Brain microvascular endothelial cell (primary cell): ENCODE results near the gene KAZN.

Experiments used
- DNase-seq: peaks from one replicate; pipeline ENCODE4 v3.0.0-alpha.2; 2020
- H3K27ac ChIP-seq: fragments of 250-450 bp; sonication (Bioruptor Pico); 2 replicates; pipeline ENCODE4 v1.5.1; 2020; ENCODE audit warnings: mild to moderate bottlenecking, moderate library complexity
- H3K27me3 ChIP-seq: fragments of 250-450 bp; sonication (Bioruptor Pico); replicated peaks from 2 replicates; pipeline ENCODE4 v1.5.1; 2020; ENCODE audit warnings: mild to moderate bottlenecking
- H3K36me3 ChIP-seq: fragments of 250-450 bp; sonication (Bioruptor Pico); replicated peaks from 2 replicates; pipeline ENCODE4 v1.5.1; 2020; ENCODE audit warnings: mild to moderate bottlenecking
- H3K4me3 ChIP-seq: 2 replicates; pipeline ENCODE4 v1.5.1; 2011; ENCODE audit warnings: low read depth, mild to moderate bottlenecking, control low read depth, low read length, moderate library complexity
- CTCF ChIP-seq: IDR thresholded peaks from 2 replicates; pipeline ENCODE4 v1.5.1; 2011; ENCODE audit warnings: low read depth, mild to moderate bottlenecking, moderate library complexity, low read length, control low read depth, inconsistent platforms; ENCODE audit errors: missing control alignments
- in situ Hi-C: cut with HindIII; loops from 2 replicates; pipeline ENCODE4 v1.10.0; 2017; ENCODE audit warnings: low sequenced_read_pairs, low pct_ligation_motif_present

KAZN gene

GRCh38 chr1:14806772-14807171, 208.3 kb downstream of the KAZN start:
- Histone ChIP-seq H3K27me3 (no peaks in the 10 kb centered on the region), H3K4me3 (no peak overlapping the region), H3K36me3 (no peaks in the 10 kb centered on the region), H3K27ac (no peak overlapping the region)
- TF ChIP-seq CTCF, result no peak
- in situ Hi-C loops, result no loop called here
- no peak for DNase-seq

DNA sequence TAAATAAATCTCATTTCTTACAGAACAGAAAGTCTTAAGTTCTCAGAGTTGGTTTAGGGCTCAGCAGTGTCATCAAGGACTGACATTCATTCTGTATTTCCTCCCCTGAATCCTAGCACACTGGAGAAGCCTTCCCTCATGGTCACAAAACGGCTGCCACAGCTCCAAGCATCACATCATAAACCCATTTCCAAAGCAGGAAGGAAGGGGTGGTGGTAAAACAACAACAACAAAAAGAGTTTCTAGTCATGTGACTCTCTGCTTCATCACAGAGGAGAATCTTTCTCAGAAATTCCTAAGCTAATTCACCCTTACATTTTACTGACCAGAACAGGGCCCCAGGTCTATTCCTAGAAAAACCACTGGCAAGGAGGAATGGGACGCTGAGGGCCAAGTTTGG, 210.3 kb downstream of the KAZN start:
- TF ChIP-seq CTCF, result no peak
- H3K27ac ChIP-seq, result no peak overlapping the region
- in situ Hi-C loops, result no loop called here
- H3K4me3 ChIP-seq, result no peak overlapping the region
- H3K36me3 ChIP-seq, result no peaks in the 10 kb centered on the region
- H3K27me3 ChIP-seq, result no peaks in the 10 kb centered on the region
- no peak for DNase-seq

DNA sequence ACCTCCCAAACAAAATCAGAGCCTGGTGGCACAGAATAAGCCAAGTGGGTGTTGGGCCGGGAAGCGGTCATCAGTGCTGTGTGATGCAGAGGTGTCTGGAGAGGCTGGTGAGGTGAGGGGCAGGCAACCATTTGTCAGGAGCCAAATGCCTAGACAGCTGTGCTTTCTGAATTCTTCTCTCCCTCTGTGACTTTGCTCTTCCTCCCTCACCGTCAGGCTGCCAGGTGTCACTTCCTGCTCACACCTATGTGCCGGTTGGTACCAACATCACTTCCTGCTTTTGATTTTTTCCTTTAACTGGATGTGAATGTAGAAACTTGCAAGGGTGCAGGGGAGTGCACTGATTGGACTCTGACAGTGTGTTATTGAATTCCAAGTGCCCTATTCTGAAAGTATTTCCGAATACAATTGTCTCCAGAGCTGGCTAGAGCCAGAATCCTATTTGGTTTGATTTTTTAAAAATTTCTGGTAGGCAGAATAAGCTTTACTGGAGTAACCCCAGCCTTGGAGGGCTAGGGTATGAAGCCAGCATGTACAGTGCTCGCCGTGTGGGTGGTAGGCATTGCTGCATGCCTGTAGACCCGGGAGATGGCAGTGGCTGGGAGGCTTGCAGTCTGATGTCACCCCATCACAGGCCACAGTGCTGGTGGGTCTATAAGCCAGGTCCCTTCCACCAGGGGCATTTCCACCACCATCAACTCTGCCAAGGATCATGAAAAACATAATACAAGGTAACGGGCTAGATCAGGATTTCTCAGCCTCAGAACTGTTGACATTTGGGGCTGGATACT, 210.9 kb downstream of the KAZN start:
- TF ChIP-seq CTCF, result no peak
- Histone ChIP-seq H3K27ac (no peak overlapping the region), H3K4me3 (no peak overlapping the region), H3K27me3 (no peaks in the 10 kb centered on the region), H3K36me3 (no peaks in the 10 kb centered on the region)
- no peak for DNase-seq
- in situ Hi-C loops, result no loop called here

DNA sequence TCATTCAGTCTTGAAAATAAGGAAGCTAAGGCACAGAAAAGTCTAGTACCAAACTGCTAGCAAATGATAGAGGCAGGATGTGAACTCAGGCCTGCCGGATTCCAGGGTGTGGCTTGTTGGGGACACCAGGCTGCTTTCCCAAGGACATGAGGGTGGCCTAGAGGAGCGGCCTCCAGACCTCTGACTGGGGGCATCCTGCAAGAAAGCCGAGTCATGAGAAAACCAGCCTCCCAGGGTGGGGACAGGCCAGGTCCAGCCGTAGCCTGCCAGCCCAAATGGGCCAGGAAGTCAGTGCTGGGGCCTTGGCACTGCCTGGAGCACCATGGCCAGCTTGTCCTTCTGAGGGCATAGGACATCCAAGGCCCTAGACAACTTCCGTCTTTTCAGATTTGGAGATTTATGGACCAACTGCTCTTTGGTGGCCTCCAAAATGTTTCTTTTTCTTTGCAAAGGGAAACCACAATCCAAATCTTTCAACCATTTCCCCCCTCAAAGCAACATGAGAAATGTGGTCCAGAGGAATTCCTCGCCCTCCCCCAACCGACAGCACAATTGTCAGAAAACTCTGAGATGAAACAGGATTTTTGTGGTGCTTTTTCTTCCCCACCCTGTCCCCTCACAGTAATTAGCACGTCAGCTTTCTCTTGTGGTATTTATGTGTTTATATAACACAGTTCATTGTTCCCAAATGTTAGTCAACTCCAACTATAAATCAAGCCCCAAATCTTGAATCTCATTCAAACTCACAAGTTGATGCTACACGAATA, 212.3 kb downstream of the KAZN start:
- in situ Hi-C loops, result no loop called here
- no peaks in the 10 kb centered on the region for H3K27me3 ChIP-seq
- no peak overlapping the region for H3K27ac ChIP-seq
- H3K4me3 ChIP-seq, result no peak overlapping the region
- TF ChIP-seq CTCF, result no peak
- no peak for DNase-seq
- H3K36me3 ChIP-seq, result no peaks in the 10 kb centered on the region

- DNase-seq, result no peak
- in situ Hi-C loops, result no loop called here
- no peak for TF ChIP-seq CTCF
- no peaks in the 10 kb centered on the region for H3K36me3 ChIP-seq
- no peak overlapping the region for H3K27ac ChIP-seq
- no peaks in the 10 kb centered on the region for H3K27me3 ChIP-seq
- no peak overlapping the region for H3K4me3 ChIP-seq
Observed at GRCh38 chr1:14811573-14811972, 213.1 kb downstream of the KAZN start.
